Type B pancreatic cell (in vitro differentiated cells): Measurements from ENCODE around the gene CD93. TPM values are rescaled to one million over a fixed set of nuclear protein-coding genes. Genes with fewer than 3 reads are reported as not detected.

Experiments
- DNase-seq: peaks from one replicate; pipeline ENCODE4 v3.0.0; 2021; ENCODE audit warnings: mixed read lengths; ENCODE audit not compliant: unreplicated experiment; ENCODE audit errors: extremely low spot score
- H3K27ac Mint-ChIP-seq: 2 replicates; pipeline ENCODE4 v1.8.0; 2021; ENCODE audit warnings: mild to moderate bottlenecking, mixed read lengths
- H3K27me3 Mint-ChIP-seq: 2 replicates; pipeline ENCODE4 v1.8.0; 2021; ENCODE audit warnings: mixed read lengths
- H3K36me3 Mint-ChIP-seq: 2 replicates; pipeline ENCODE4 v1.8.0; 2021; ENCODE audit warnings: mixed read lengths
- H3K4me1 Mint-ChIP-seq: one replicate; pipeline ENCODE4 v1.8.0; 2021; ENCODE audit warnings: mixed read lengths; ENCODE audit not compliant: unreplicated experiment
- H3K4me3 Mint-ChIP-seq: 2 replicates; pipeline ENCODE4 v1.8.0; 2021; ENCODE audit warnings: mild to moderate bottlenecking, mixed read lengths
- H3K9me3 Mint-ChIP-seq: 2 replicates; pipeline ENCODE4 v1.8.0; 2021; ENCODE audit warnings: mixed read lengths
- total RNA-seq: library from RNA; stranded (reverse); gene quantifications from 2 replicates; pipeline ENCODE4 v1.2.1, GENCODE V29; 2021; ENCODE audit warnings: low replicate concordance
- TF ChIP-seq, protein P1 (sequence below): fragments of 200-600 bp; sonication (generic); conservative IDR thresholded peaks from 2 replicates; pipeline ENCODE4 v1.5.0; 2021; ENCODE audit warnings: antibody characterized with exemption, mild to moderate bottlenecking

Gene CD93
- total RNA-seq, 1 donor from 2014 or later, result 0.05 TPM

DNA sequence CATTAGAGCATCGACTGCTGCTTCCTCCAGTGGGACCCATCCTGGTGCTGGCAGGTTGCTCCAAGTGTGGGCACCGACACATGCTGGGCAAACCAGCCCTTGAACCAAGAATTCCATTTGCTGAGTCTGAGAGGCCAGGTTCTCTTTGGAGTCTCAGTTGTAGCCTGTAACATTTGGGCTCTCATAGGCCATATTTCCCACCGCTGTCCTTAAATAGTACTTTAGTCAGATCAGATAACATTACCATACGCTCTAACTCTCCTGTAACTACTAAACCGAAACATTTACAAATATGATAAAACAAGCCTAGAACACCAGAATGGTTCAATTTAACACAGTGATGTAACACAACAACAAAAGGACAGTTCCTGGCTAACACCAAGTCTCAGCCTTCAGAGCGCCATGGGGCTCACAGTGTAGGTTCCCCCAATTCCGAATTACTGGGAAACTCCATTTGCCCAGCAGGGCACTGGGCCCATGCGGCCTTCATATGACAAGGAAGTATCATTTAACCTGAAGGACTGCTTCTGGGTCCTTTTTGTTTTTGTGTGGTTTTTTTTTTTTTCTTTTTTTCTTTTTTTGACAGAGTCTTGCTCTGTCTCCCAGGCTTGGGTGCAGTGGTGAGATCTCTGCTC is 28.4 kb upstream of the CD93 start:
- no peak overlapping the region for H3K27ac Mint-ChIP-seq
- no peak overlapping the region for H3K4me3 Mint-ChIP-seq
- H3K9me3 Mint-ChIP-seq, result no peaks in the 10 kb centered on the region
- H3K36me3 Mint-ChIP-seq, result no peaks in the 10 kb centered on the region
- peaks cover 17% of the 10 kb centered on the region for H3K4me1 Mint-ChIP-seq
- DNase-seq, result no peak
- H3K27me3 Mint-ChIP-seq, result peaks cover 6% of the 10 kb centered on the region
- TF ChIP-seq, protein P1, sequence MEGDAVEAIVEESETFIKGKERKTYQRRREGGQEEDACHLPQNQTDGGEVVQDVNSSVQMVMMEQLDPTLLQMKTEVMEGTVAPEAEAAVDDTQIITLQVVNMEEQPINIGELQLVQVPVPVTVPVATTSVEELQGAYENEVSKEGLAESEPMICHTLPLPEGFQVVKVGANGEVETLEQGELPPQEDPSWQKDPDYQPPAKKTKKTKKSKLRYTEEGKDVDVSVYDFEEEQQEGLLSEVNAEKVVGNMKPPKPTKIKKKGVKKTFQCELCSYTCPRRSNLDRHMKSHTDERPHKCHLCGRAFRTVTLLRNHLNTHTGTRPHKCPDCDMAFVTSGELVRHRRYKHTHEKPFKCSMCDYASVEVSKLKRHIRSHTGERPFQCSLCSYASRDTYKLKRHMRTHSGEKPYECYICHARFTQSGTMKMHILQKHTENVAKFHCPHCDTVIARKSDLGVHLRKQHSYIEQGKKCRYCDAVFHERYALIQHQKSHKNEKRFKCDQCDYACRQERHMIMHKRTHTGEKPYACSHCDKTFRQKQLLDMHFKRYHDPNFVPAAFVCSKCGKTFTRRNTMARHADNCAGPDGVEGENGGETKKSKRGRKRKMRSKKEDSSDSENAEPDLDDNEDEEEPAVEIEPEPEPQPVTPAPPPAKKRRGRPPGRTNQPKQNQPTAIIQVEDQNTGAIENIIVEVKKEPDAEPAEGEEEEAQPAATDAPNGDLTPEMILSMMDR, result no peak

DNA sequence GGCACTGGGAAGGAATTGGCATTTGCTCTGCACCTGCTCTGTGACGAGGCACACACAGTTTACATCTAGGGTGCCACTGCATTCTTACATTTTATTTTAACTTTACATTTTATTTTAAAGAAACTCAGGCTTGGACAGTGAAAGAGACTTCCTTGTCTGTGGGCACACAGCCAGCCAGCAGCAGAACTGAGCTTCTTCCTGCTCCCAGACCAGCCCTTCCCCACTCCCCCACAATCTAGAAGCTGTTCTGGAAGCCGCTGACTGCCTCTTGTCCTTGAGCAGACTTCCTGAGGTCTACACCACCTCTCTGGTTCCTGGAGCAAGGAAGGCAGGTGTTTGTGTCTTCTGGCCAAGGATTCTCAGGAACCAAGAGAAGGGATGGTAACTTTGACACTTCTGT is 27.9 kb upstream of the CD93 start:
- TF ChIP-seq, protein P1, result no peak
- H3K27ac Mint-ChIP-seq, result no peak overlapping the region
- H3K4me1 Mint-ChIP-seq, result peaks cover 14% of the 10 kb centered on the region

DNA sequence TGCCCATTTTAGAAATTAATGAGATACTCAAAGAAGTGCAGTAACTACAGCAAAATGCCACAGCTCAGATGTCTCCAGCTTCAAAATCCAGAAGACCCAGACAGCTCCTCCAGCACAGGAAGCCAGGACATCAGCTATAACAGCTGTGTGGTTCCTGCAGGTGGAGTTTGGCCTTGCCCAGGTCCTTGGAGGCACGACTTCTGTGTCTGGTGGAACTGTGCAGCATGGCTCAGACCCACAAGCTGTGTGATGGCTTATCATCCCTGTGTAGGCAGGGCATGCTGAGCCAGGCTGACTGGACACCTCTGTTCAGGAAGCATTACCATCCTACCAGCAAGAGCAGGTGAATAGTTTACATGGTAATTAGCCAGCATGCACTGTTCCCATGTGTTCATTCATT is 26.5 kb upstream of the CD93 start:
- TF ChIP-seq, protein P1, result no peak
- H3K36me3 Mint-ChIP-seq, result no peaks in the 10 kb centered on the region
- no peaks in the 10 kb centered on the region for H3K9me3 Mint-ChIP-seq
- H3K4me3 Mint-ChIP-seq, result no peak overlapping the region
- no peak for DNase-seq
- peaks cover 8% of the 10 kb centered on the region for H3K27me3 Mint-ChIP-seq
- H3K27ac Mint-ChIP-seq, result no peak overlapping the region
- peaks cover 13% of the 10 kb centered on the region for H3K4me1 Mint-ChIP-seq

More for the DNA sequence above, 27.9 kb upstream of the CD93 start:
- DNase-seq, result no peak
- H3K4me3 Mint-ChIP-seq, result no peak overlapping the region
- peaks cover 8% of the 10 kb centered on the region for H3K27me3 Mint-ChIP-seq
- H3K9me3 Mint-ChIP-seq, result no peaks in the 10 kb centered on the region
- H3K36me3 Mint-ChIP-seq, result no peaks in the 10 kb centered on the region

DNA sequence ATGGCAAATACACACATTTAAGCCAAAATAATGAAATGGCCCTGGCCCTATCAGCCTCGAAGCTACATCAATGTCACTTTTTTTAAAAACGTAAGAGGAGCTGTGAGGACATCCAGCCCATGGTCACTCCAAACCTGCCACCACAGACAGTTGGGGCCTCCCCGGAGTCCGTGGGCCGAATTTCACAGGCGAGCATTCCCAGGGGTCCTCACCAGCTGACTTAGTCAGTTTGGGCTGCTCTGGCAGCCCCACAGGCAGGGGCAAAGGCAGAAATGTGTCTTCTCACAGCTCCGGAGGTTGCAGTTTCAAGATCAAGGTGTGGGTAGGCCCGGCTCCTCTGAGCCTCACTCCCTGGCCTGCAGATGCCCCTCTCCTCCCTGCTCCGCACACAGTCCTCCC is 25.8 kb upstream of the CD93 start:
- Mint-ChIP-seq H3K4me3 (no peak overlapping the region), H3K36me3 (no peaks in the 10 kb centered on the region), H3K27me3 (peaks cover 8% of the 10 kb centered on the region), H3K27ac (no peak overlapping the region), H3K4me1 (peaks cover 7% of the 10 kb centered on the region), H3K9me3 (no peaks in the 10 kb centered on the region)
- TF ChIP-seq, protein P1, result no peak
- DNase-seq, result no peak

DNA sequence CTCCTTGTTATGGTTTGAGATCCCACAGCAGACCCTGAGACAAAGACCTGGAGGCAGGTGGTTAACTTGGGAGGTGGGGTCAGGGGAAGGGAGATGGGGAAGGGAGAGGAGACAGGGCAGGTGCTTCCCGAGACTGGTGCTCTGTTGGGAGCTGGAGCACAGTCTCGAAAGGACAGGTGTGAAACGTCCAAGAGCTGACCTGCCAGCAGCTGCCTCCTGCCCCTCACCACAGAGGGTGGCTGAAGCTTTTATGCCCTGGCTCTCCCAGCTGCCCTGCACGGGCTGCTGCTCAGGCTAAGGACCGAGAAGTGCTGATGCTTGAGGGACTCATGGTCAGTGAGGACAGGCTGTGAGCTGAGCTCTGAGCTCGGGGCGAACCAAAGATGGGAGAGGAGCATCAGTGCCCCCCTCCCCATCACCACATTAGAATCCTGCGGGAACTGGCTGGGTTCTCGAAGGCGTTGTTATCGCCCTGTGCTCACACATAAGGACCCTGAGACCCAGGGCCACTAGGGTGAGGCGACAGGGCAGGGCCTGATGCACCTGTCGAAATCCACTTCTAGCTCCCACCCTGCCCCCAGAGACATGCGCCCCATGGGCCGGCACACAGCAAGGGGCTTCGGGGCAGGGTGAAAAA is 25.3 kb upstream of the CD93 start:
- TF ChIP-seq, protein P1, result no peak

More for the DNA sequence above, 25.3 kb upstream of the CD93 start:
- H3K36me3 Mint-ChIP-seq, result no peaks in the 10 kb centered on the region
- no peaks in the 10 kb centered on the region for H3K9me3 Mint-ChIP-seq
- no peak overlapping the region for H3K27ac Mint-ChIP-seq
- H3K4me3 Mint-ChIP-seq, result no peak overlapping the region
- no peak for DNase-seq
- H3K27me3 Mint-ChIP-seq, result peaks cover 8% of the 10 kb centered on the region
- H3K4me1 Mint-ChIP-seq, result peaks cover 12% of the 10 kb centered on the region
